PC-3 (cell line): ENCODE data around the gene TMEM178A.

Source experiments
- CTCF ChIP-seq: fragments of 300-600 bp; sonication (generic); conservative IDR thresholded peaks from 2 replicates; pipeline ENCODE4 v1.5.1; 2017; ENCODE audit warnings: antibody characterized with exemption, low read depth, mild to moderate bottlenecking, low read length
- EZH2 ChIP-seq: fragments of 300-600 bp; sonication (generic); IDR thresholded peaks from one replicate; pipeline ENCODE4 v1.6.1; 2017; ENCODE audit warnings: antibody characterized with exemption, mild to moderate bottlenecking, low read length; ENCODE audit not compliant: unreplicated experiment
- EZH2phosphoT487 ChIP-seq: fragments of 300-600 bp; sonication (generic); IDR thresholded peaks from 2 replicates; pipeline ENCODE4 v1.6.1; 2018; ENCODE audit warnings: mild to moderate bottlenecking, antibody characterized with exemption, low read length, borderline replicate concordance

- TF ChIP-seq CTCF (no peak), EZH2phosphoT487 (no peak), EZH2 (no peak)
These were observed 31.7 kb downstream of the TMEM178A start for GRCh38 chr2:39697454-39697853.
